Keratinocyte (primary cell): Measurements from ENCODE around the gene C10orf90. TPM values are rescaled to one million over a fixed set of nuclear protein-coding genes. Genes with fewer than 3 reads are reported as not detected.

Experiments
- DNase-seq: peaks from one replicate; pipeline ENCODE4 v3.0.0-alpha.2; 2011; ENCODE audit warnings: low read depth, missing footprints, low spot score
- FAIRE-seq: peaks from 2 replicates; lab custom pipeline; 2011; peaks lifted over from hg19 to GRCh38; lab: Jason Lieb, UNC
- H2AFZ ChIP-seq: 2 replicates; pipeline ENCODE4 v1.6.0; 2012; ENCODE audit warnings: low read length, control low read depth, inconsistent platforms; ENCODE audit not compliant: control insufficient read depth
- H3K27ac ChIP-seq: 2 replicates; pipeline ENCODE4 v1.5.1; 2011; ENCODE audit warnings: low read length; ENCODE audit not compliant: control insufficient read depth, insufficient read depth
- H3K27me3 ChIP-seq: 3 replicates; pipeline ENCODE4 v1.6.0; 2011; ENCODE audit warnings: low read length; ENCODE audit not compliant: control insufficient read depth, insufficient read depth; ENCODE audit errors: extremely low read depth
- H3K36me3 ChIP-seq, 2 experiments: 2 replicates in 1 of 2; 3 replicates in 1 of 2; pipeline ENCODE4 v1.5.1; 2011; ENCODE audit warnings: low read length in 2 of 2, mild to moderate bottlenecking in 1 of 2; ENCODE audit not compliant: control insufficient read depth in 2 of 2, insufficient read depth in 2 of 2; ENCODE audit errors: extremely low read depth in 1 of 2
- H3K4me1 ChIP-seq: 3 replicates; pipeline ENCODE4 v1.5.1; 2011; ENCODE audit warnings: low read length; ENCODE audit not compliant: control insufficient read depth, insufficient read depth; ENCODE audit errors: extremely low read depth
- H3K4me2 ChIP-seq: 3 replicates; pipeline ENCODE4 v1.6.0; 2011; ENCODE audit warnings: low read depth, low read length; ENCODE audit not compliant: control insufficient read depth, insufficient read depth; ENCODE audit errors: extremely low read depth
- H3K4me3 ChIP-seq, 3 experiments: fragments of 200-600 bp in 1 of 3; sonication (generic) in 1 of 3; 2 replicates in 2 of 3; 3 replicates in 1 of 3; pipeline ENCODE4 v1.5.1; 2011 to 2016; ENCODE audit warnings: low read length in 3 of 3, mild to moderate bottlenecking in 3 of 3, control low read depth in 2 of 3, inconsistent platforms in 1 of 3, low read depth in 1 of 3, mixed read lengths in 1 of 3, mixed run types in 1 of 3, moderate library complexity in 1 of 3; ENCODE audit not compliant: control insufficient read depth in 2 of 3, insufficient read depth in 2 of 3; ENCODE audit errors: extremely low read depth in 1 of 3
- H3K79me2 ChIP-seq: 2 replicates; pipeline ENCODE4 v1.6.0; 2012; ENCODE audit warnings: low read length; ENCODE audit not compliant: control insufficient read depth, insufficient read depth
- H3K9ac ChIP-seq: 3 replicates; pipeline ENCODE4 v1.6.0; 2011; ENCODE audit warnings: low read length; ENCODE audit not compliant: control insufficient read depth, insufficient read depth; ENCODE audit errors: extremely low read depth
- H3K9me1 ChIP-seq: 3 replicates; pipeline ENCODE4 v1.6.0; 2011; ENCODE audit warnings: low read length; ENCODE audit not compliant: control insufficient read depth, insufficient read depth; ENCODE audit errors: extremely low read depth
- H3K9me3 ChIP-seq: 2 replicates; pipeline ENCODE4 v1.5.1; 2012; ENCODE audit warnings: low read depth, low read length; ENCODE audit not compliant: control insufficient read depth
- H4K20me1 ChIP-seq: 3 replicates; pipeline ENCODE4 v1.6.0; 2011; ENCODE audit warnings: low read length; ENCODE audit not compliant: control insufficient read depth, insufficient read depth; ENCODE audit errors: extremely low read depth
- CTCF ChIP-seq, 3 experiments: IDR thresholded peaks in 1 of 3; conservative IDR thresholded peaks in 1 of 3; optimal IDR thresholded peaks in 1 of 3; 2 replicates in 2 of 3; 3 replicates in 1 of 3; pipeline versions ENCODE3 to v1.5.1; 2011; ENCODE audit warnings: low read length in 3 of 3, mild to moderate bottlenecking in 3 of 3, moderate library complexity in 2 of 3, control low read depth in 1 of 3, inconsistent platforms in 1 of 3; ENCODE audit not compliant: insufficient read depth in 2 of 3; ENCODE audit errors: extremely low read depth in 1 of 3
- EZH2 ChIP-seq: IDR thresholded peaks from one replicate; pipeline ENCODE4 v1.6.1; 2012; ENCODE audit warnings: inconsistent platforms, mild to moderate bottlenecking, low read length, moderate library complexity
- dilution Hi-C: fragments of 300-500 bp; cut with MboI; formaldehyde crosslinking; loops from one replicate; pipeline ENCODE4 v1.7.0; 2020; ENCODE audit warnings: low sequenced_read_pairs; ENCODE audit not compliant: extremely low pct_ligation_motif_present
- polyA plus RNA-seq, 5 experiments: library from polyadenylated mRNA; depleted of rRNA in 3 of 5; stranded (reverse) in 3 of 5; stranded (forward) in 1 of 5; unstranded in 1 of 5; fragments of >200 nt; gene quantifications; 1 replicate in 1 of 5; 2 replicates in 3 of 5; 3 replicates in 1 of 5; pipeline versions ENCODE4 v1.2.1 to v1.2.3, GENCODE V29; 2011 to 2012; ENCODE audit warnings: missing spikeins in 2 of 5, low read depth in 1 of 5, low replicate concordance in 1 of 5

C10orf90 gene
- polyA plus RNA-seq, 1 donor (not counting 4 experiments of a cell fraction or from before 2014, with no cell fraction given), result not detected

DNA sequence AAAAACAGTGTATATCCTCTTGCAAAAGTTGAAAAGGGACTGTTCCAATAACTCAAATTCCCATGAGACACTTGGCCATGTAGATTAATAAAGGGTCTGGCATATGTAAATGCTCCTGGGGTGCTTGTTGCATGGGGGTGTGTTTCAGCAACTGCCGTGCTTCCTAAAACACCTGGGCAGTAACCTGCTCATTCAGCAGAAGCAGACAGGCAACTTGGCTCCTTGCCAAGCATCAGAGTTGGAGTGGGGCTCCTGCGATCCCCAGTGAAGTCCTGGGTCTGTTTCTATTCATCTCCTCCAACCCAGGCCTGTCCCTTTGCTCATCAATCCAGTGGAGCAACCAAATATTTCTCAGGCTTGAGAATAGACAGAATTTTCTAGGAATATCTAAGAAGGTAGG, 240.0 kb downstream of the C10orf90 start:
- TF ChIP-seq EZH2, result no peak
- TF ChIP-seq CTCF (optimal IDR thresholded peaks at IDR 0.05 in 1 of 3, IDR thresholded peaks at IDR 0.05 in 1 of 3, conservative IDR thresholded peaks at IDR 0.05 in 1 of 3; ENCODE audit: extremely low read depth in 1 of 3, insufficient read depth in 2 of 3, low read length in 3 of 3), result no peak
- Histone ChIP-seq H3K4me3 (no peak overlapping the region), H3K4me1 (peaks cover 2% of the 10 kb centered on the region), H3K9ac (no peak overlapping the region), H3K27ac (no peak overlapping the region), H3K4me2 (no peak overlapping the region), H2AFZ (no peak overlapping the region), H3K9me1 (no peaks in the 10 kb centered on the region), H3K9me3 (no peaks in the 10 kb centered on the region), H3K36me3 (no peaks in the 10 kb centered on the region), H3K79me2 (no peaks in the 10 kb centered on the region), H4K20me1 (no peaks in the 10 kb centered on the region), H3K27me3 (peaks cover 7% of the 10 kb centered on the region)
- DNase-seq (no peak), FAIRE-seq (no peak)
- dilution Hi-C loops, result no loop called here

DNA sequence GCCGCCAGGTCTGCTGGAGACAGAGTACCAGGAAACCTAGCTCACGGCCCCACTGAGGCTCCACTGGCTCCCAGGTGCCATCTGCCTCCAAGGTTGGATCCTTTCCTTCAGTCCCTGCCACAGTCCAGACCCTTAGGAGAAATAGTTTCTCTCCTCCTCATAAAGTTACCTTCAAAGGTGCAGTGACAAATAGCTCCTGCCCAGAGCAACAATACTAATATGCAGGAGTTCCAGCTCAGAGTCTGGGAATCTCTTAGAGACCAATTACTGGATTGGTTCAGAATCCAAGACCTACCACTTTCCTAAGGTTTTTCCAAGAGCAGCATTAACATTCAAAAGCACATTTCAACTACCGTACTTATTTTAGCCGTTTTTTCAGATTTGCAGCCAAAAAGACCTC, 241.2 kb downstream of the C10orf90 start:
- Histone ChIP-seq H3K4me3 (no peak overlapping the region), H3K27ac (no peak overlapping the region), H2AFZ (no peak overlapping the region), H3K9me3 (no peaks in the 10 kb centered on the region), H3K4me2 (no peak overlapping the region), H3K9ac (no peak overlapping the region), H3K9me1 (no peaks in the 10 kb centered on the region), H3K4me1 (peaks cover 2% of the 10 kb centered on the region), H3K79me2 (no peaks in the 10 kb centered on the region), H3K36me3 (no peaks in the 10 kb centered on the region), H4K20me1 (no peaks in the 10 kb centered on the region), H3K27me3 (peaks cover 7% of the 10 kb centered on the region)
- DNase-seq (no peak), FAIRE-seq (no peak)
- no peak for TF ChIP-seq EZH2
- dilution Hi-C loops, result no loop called here

DNA sequence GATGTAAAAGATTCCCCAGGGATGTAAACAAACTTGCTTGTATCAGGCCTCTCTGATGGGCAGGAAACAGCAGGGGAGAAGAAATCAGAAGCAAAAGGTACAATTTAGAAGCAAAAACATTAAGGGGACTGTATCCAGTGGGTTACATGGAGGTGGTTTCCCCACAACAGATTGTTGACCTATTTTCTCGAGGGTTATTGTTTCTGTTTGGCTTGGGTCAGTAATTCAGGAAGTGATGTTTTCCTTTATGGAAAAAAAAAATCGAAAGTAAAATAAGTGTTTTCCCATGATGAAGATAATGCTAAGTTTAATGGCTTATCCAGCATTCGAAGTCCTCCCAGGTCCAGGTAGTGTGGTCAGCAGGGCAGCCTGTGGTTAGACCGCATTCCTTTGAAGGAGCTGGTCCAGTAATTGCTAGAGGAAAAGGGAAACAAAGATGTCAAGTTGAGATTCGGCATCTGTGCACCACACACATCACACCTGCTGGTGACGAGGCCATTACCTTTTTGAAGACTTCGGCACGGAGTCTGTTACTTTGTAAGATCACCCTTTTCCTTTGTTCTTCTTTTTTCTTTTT, 244.9 kb downstream of the C10orf90 start:
- Histone ChIP-seq H3K4me3 (no peak overlapping the region), H3K36me3 (no peaks in the 10 kb centered on the region), H3K27ac (no peak overlapping the region), H3K4me2 (no peak overlapping the region), H3K79me2 (no peaks in the 10 kb centered on the region), H3K9me3 (peaks cover 3% of the 10 kb centered on the region), H4K20me1 (no peaks in the 10 kb centered on the region), H2AFZ (no peak overlapping the region), H3K9ac (no peak overlapping the region), H3K4me1 (peaks cover 3% of the 10 kb centered on the region), H3K9me1 (no peaks in the 10 kb centered on the region), H3K27me3 (no peaks in the 10 kb centered on the region)
- FAIRE-seq (no peak), DNase-seq (no peak)
- dilution Hi-C loops, result no loop called here
- TF ChIP-seq EZH2, result no peak
- TF ChIP-seq CTCF (optimal IDR thresholded peaks at IDR 0.05 in 1 of 3, IDR thresholded peaks at IDR 0.05 in 1 of 3, conservative IDR thresholded peaks at IDR 0.05 in 1 of 3; ENCODE audit: extremely low read depth in 1 of 3, insufficient read depth in 2 of 3, low read length in 3 of 3), result no peak
